Measurements from ENCODE around the gene ANKRD31.
"Not testable (repeated sequence)": the region's sequence is repeated elsewhere in the genome, so short reads cannot be mapped to it uniquely, and the experiment has no call there.

The ANKRD31 gene

DNA sequence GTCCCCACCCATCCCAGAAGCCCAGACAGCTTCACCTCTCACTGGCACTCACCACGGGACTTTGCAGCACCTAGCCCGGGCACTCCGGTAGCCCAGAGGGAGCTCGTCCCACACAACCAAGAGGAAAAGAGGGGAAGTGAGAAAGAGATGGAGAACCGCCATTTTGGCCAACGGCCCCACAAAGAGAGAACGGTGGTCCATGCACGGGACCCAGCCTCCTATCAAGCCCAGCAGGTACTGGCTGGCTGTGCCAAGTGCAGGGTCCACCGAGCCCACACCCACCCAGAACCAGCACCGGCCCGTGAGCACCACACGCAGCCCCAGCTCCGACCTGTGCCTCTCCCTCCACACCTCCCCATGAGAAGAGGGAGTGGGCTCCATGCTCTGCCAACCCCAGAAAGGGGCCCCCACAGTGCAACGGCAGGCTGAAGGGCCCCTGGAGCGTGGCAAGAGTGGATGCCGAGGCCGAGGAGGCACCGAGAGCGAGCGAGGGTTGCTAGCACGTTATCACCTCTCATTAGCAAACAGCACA is 105.8 kb downstream of the ANKRD31 start:
- DNase-seq = no peak

DNA sequence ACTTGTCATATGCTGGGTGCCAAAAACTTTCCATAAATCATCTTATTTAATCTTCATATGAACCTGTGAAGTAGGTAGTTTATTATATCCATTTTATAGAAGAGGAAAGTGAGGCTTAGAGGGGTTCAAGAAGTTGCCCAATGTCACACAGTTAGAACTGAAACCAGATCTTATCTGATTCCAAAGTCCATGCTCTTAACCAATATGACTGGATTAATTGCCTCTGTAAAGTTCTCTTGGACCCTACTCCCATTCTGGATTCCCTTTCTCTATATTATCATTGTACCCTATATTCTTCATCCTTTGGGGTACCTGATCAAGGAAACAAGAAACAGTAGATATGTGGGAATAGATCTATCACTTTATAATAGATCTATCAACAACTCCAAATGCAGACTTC is 119.8 kb downstream of the ANKRD31 start:
- no peak for DNase-seq

DNA sequence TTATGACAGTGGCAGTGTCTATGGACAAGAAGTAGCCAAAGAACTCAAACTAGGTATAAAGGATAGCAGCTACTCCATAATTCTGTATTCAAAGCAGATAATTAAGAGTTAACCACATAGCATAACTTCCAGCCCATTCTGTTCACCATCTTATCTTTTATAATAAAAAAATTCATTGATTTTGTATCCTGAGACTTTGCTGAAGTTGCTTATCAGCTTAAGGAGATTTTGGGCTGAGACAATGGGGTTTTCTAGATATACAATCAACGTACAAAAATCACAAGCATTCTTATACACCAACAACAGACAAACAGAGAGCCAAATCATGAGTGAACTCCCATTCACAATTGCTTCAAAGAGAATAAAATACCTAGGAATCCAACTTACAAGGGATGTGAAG is 122.4 kb downstream of the ANKRD31 start:
- not testable (repeated sequence) for DNase-seq

DNA sequence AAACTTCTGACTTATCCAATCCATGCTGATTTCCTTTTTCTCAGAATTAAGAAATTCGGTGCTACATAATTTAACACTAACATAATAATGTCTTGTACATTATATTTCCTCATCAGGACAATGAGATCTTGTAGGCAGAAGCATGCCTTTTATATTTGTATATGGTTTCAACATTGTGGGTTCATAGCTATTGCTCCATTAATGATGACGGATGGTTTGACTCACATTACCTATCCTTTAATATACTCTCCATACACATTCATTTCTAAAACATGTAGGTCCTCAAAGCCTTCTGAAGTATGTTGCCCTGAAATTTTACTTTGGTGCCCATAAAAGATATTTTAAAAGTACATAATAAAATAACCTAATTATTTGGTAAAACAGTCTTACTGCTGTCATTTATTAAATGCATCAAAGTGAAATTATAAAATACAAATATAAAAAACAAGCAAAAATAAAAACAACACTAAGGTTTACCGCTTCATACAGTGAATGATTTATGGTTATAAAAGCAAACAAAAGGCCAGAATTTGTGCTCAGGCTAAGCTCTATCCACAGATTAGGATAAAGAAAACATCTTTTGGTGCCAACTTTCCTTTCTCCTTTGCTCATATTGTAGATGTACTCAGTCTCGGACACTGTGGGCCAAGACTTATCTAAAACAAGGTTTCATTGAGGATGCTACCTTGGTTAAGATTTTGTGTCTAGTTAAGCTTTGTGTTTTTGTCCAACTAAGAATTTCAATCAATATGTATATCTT is 123.1 kb downstream of the ANKRD31 start:
- DNase-seq = no peak

DNA sequence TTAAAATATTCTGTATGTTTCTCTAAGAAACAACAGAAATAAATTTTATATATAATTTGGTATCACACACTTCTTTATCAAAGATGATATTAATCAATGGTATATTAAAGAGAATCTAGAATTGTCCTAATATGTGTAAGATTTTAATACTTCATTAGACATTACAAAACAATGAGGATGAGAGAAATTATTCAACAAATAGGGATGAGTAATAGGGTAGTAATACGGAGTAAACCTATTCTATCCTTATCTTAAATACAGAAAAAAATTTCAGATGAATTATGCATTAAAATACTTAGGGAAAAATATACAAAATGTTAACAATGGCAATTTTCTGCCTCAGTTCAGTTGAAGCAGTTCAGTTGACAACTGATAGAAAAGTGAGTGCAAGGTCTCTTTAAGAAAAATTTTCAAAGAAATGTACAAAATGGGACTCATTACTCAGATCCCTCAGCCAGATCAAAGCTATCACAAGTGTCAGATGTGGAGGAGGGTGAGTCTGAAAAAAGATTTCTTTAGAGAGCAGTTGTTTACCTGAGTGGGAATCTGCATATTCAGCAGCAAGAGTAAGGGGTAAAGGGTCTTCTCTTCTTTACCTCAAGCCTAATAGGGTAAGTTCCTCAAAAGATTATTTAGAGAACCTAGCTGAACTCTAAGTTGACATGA is 127.6 kb downstream of the ANKRD31 start:
- DNase-seq = no peak

DNA sequence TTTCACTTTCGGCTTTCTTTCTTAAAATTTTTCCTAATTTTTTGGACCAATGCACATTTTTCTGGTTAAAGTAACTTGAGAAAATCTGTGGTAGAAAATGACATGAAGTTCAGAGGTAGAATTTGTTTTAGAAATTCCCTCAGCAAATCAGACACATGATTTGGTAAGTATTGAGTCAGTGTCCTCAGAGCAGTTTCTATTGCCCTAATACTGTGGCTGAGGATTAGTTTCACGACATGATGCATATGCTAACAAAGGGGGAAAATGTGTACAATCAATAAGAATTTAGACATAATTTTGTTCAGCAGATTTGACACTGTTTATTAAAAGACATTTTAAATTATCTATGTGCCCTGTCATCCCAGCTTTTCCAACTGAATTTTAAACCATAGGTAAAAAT is 128.2 kb downstream of the ANKRD31 start:
- DNase-seq = no peak

DNA sequence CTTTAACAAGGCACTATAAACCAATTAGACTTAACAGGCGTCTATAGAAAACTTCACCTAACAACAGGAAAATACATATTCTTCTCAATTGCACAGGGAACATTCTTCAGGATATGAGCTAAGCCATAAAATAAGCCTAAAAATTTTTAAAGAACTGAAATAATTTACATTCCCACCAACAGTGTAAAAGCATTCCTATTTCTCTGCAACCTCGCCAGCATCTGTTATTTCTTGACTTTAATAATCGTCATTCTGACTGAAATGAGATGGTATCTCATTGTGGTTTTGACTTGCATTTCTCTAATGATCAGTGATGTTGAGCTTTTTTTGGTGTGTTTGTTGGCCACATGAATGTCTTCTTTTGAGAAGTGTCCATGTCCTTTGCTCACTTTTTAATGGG is 140.7 kb downstream of the ANKRD31 start:
- DNase-seq = not testable (repeated sequence)

DNA sequence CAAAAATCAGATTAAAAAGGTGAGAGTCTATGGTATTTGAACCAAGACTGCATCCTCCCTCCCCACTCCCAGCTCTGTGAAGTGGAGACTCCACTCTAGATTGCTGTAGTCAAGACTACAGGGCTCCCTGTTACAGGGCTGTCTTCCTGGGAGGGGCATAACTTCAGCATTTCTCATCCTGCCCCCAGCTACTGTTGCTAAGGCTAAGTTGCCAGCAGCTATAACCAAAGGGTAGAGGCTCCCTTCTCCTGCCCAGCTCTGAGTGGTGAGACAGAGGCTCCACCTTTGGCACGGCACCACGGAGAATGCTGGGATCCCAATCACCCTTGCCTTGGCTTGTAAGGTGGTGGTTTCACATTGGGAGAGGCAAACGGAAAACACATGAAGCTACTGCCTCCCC is 145.1 kb downstream of the ANKRD31 start:
- no peak for DNase-seq

DNA sequence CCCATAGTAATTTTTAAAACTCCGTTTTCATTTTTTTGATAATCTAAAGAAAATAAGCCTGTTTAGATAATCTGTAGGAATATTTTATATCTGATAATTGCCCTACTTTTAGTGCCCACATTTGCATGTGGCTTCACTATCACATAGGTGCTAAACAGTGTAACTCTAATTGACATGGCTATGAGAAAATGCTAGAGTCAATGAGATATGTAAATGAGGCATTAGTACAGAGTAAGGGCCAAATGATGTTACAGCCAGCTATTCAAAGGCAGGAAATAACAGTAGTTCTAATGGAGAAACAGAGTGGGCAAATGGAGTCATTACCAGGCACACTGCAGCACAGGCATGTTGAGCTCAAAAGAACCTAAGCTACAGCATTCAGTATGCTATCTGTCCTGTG is 147.0 kb downstream of the ANKRD31 start:
- DNase-seq = no peak

DNA sequence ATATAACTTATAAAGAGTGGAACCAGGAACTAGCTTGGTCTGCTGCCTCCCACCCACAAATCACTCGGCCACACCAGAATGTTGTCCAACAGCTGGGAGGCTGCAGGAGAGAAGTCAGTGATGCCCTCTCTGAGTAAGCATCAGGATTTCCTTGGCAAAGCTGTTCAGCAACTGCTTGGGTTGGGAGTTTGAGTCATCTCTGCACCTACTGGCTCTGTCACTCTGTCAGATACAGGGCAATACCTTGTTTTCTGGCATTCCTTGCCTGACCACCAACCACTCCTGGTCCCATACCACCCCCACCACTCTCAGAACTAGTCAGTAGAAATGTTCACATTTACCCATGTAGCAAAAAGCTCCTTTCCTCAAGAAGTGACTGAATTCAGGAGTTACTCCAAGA is 147.5 kb downstream of the ANKRD31 start:
- no peak for DNase-seq

DNA sequence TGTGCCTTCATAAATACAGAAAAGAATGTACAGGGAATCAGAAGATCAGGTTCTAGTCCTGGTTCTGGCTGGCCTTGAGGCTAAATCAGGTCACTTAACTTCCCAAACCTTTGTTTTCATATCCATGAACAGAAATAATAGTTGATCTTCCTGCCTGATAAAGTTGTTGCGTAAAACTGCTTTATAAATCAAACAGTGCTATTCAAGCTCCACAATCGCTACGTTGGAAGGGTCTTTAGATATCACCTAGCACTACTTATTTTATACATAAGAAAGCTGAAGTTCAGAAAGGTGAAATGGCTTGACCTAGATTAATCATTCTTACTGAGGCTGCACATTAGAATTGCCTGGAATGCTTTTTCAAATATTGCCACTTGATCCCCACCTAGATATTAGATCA is 148.0 kb downstream of the ANKRD31 start:
- no peak for DNase-seq

DNA sequence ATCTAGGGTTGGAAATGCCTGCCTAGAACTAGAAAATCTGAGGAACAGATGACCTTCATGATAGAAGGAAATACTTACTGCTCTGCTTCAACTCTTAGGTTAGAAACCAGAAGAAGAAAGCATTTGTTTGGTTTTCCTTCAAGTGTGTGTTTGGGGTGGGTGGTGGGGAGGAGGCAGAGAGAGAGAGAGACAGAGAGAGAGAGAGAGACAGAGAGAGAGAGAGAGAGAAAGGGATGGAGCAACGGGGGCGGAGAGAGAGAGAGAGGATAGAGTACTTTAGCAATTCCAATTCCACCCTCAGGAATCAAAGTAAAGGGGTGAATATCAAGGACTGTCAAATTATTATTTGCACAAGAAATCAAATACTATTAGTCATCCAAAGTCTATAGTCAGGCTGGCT is 155.2 kb downstream of the ANKRD31 start:
- no peak for DNase-seq

DNA sequence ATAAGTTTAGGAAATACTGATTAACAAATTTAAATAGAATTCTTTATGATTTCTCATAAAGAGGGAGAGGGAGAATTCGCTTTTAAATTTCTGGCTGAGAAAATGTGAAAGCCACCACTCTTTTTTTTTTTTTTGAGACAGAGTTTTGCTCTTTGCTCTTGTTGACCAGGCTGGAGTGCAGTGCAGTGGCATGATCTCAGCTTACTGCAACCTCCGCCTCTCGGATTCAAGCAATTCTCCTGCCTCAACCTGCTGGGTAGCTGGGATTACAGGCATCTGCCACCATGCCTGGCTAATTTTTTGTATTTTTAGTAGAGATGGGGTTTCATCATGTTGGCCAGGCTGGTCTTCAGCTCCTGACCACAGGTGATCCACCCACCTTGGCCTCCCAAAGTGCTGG is 157.3 kb downstream of the ANKRD31 start:
- DNase-seq = not testable (repeated sequence)

DNA sequence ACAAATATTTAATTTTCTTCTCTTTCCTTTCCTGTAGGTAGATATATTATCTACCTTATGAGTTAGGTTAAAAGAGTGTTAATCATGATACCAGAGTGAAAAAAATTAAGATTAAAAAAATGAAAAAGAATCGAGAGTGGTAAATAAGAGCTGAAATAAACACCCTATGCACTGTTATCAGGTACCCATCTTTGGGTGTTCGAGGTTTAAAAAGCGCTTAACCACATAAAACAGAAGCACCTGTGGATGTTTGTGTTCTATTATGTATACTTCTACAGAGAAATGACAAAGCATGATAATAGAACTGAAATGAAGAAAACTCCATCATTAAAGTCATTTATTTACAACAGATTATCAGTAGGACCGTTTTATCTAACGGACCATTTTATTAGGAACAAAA is 158.7 kb downstream of the ANKRD31 start:
- no peak for DNase-seq

DNA sequence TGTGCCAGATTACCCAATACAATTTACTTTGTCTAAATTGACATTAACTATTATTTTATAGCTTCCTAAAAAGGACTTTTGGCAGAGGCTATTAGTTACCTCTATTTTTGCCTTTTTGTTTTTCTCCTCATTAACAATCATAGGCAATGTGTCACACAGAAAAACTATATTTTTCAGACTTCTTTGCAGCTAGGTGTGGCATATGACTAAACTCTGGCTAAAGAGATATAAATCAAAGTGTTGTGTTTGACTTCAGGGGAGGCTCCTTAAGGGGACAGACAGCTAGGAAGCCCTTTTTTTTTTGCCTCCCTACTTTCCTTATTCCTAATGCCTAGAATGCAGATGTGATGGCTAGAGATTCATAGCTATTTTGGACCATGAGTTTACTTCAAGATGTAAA is 164.6 kb downstream of the ANKRD31 start:
- no peak for DNase-seq

DNA sequence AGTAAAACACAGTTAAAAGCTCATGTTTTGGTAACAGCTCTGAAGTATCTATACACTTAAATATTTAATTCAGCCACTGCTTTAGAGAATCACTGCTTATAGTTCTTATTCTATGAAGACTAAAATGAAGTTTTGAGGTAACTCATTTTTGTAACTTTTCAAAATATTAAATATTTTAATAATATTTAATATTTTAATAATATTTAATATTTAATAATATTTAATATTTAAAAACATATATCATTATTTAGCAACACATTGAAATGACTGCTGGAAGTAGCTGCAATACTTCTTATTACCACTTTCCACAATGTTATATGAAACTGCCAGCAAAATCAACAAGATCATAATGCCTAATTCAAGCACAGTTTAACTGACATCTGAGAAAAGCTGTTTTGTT is 165.6 kb downstream of the ANKRD31 start:
- DNase-seq = no peak

DNA sequence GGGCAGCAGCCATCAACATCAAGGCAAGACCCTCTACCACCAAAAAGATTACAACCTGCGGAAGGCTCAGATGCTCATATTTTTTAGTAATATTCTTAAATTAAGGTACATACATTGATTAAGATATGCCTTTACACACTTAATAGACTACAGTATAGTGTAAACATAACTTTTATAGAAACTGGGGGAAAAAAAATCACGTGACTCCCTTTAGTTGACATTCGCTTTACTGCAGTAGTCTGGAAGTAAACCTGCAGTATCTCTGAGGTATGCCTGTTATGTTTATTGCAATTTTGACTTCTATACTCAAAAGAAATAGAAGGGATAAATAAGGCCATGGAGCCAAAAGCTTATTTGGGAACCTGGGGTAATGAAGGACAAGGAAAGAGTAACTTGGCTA is 169.2 kb downstream of the ANKRD31 start:
- no peak for DNase-seq

DNA sequence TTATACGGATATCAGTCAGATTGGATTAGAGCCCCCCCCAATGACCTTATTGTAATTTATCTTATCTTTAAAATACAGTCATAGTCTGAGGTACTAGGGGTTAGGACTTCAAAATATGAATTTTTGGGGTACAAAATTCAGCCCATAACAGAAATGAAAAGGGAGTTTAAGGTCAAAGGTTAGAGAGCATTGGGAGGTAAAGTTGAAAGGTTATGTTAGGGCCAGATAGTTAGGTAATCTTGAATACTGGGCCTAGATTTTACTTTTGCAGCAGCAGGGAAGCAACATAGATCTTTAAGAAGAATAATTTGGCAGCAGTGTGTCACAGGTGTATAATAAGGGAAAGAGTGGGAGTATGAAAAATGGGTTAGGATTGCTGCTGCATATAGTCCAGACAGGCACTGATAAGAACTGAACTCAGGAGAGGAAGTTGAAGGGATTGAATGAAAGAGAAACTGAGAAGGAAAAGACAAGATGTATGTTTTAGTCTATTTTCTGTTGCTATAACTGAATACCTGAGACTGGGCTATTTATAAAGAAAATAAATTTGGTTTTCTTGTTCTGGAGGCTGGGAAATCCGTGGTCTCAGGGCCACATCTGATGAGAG is 173.7 kb downstream of the ANKRD31 start:
- DNase-seq = no peak

DNA sequence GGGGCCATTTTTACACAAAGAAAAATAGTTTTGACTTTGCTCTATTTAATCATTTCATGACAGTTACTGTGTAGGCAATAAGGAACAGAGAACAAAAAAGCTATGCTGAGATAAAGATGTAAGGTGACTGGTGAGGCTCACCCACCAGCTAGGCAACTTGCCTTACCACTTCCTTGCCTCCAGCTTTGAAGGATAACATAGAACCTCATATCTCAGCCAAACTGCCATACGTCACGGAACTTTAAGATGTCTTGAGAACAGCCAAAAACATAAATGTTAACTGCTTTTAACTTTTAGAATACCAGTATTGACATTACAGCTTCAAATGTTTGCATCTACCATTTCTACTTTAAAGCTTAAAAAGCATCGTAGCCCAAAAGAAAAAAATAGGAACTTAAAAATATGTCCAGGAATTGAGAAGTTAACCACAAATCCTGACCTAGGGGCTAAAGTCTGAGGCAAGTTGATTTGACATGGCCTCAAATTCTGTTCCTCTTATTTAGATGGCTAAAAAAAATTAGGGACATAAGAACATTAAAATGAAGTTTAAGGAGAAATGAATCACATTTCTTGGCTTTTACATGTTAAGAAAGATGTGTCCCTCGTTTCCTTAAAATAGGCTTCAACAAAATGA is 176.6 kb downstream of the ANKRD31 start:
- no peak for DNase-seq

DNA sequence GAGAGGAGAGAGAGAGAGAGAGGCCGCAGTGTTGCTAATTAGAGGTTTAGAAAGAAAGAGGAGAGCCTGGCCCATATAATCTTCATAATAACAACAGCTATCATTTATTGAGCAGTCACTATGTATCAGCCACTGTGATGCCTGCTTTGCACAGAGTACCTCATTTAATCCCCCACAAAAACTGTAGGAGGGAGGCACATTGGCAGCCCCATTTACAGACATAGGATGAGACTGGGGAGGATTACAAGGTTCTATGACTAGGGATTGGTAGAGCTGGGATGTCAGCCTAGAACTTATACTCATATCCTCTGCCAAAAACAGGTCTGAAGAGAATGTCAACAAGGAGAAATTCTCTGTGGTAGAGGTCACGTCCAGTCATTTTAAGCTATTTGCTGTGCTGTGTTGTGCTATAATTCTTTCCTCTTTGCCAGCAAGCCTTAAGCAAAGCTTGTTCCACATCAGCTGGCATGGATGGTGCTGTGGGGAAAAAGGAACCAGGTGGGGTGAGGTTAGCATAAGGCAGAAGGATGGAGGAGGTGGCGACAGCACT is 177.6 kb downstream of the ANKRD31 start:
- no peak for DNase-seq

DNA sequence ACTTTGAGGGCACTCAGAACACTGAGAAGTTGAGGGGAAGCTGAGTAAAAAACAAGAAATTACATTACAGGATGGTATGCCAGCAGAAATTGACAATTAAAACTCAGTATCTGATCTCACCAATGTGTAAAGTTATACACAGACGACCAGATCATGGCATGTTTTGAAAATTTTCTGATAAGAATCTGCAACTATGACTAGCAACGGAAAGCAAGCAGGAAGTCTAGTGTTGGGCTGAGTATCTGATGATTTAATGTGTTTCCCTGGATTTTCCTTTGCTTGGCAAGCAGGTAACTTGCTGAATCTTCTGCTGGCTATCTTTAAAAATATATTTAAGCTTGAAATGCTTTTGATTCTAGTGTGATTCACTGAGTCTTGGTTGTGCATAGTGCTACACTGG is 179.1 kb downstream of the ANKRD31 start:
- no peak for DNase-seq

DNA sequence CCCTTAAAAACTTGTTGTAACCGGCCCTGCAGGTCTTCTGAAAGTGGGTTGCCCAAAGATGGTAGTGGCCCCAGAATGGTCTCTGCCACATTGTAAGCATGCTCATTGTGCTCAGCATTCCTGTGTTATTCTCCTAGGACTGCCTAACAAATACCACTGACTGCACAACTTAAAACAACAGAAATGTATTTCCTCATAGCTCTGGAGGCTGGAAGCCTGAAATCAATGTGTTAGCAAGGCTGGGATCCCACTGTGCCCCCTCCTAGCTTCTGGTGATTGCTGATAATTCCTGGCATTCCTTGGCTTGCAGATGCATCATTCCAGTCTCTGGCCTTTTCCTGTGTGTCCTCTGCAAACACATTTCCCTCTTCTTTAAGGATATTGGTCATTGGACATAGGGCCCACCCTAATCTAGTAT is 180.9 kb downstream of the ANKRD31 start:
- DNase-seq = no peak
